Measurements from ENCODE around the gene SLC24A3.

SLC24A3 gene

DNA sequence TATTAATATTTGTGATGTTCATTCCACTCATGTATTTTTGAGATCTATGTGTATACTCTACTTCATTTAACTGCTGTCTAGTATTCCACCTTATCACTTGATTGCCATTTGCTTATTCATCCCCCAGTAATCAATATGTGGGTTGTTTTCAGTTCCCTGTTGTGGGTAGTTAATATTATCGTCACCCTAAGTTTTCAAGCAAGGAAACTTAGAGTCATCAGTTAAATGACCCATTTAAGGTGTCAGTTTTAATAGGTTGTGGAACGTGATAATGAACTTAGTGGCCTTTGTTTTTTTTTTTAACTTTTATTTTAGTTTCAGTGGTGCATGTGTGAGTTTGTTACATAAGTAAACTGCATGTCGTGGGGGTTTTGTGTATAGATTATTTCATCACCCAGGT is 90.3 kb downstream of the SLC24A3 start:
- no peak for DNase-seq (ENCODE audit: low read depth in 2 of 2)

DNA sequence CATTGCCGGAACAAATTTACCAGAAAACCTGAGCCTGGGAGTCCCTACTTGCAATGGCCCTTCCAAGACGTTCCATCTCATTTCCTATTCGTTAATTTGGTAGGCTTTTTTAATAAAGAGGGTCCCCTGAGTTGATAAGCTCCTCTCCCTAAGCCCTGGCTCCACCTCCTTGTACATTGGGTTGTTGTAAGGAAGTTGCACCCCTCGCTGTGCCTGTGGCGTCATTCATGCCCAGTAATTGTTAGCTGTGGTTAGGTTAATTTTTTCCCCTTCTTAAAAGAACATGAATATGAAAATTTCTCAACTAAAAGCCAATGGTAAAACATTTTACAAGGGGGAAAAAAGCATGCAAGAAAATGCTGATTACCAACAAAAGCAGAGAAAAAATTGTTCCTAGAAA is 91.9 kb downstream of the SLC24A3 start:
- DNase-seq (ENCODE audit: low read depth in 2 of 2) = no peak

- no peak for DNase-seq (ENCODE audit: low read depth in 2 of 2)
Observed at GRCh38 chr20:19304886-19305415, 92.5 kb downstream of the SLC24A3 start.

- DNase-seq (ENCODE audit: low read depth in 2 of 2) = no peak
Observed at GRCh38 chr20:19308146-19308545, 95.7 kb downstream of the SLC24A3 start.

DNA sequence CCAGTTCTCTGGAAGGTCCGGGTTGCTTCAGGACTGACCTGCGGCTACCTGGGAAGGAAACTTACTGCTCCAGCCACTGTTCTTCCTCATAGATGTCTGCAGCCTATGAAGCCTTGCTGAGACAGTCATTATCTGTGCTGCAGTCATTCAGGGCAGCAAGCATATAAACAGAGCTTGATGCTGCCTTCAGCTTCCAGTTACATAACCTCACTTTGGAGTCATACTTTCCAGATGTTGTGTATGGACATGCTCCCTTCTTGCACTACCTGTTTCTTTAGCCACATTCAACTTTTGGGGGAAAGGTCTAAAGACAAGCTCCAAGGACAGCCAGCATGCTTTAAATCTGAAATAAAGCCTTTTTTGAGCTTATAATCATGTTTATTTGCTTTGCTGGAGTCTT is 98.1 kb downstream of the SLC24A3 start:
- no peak for DNase-seq (ENCODE audit: low read depth in 2 of 2)

- DNase-seq (ENCODE audit: low read depth in 2 of 2) = no peak
Observed at GRCh38 chr20:19313342-19314069, 101.1 kb downstream of the SLC24A3 start.

- no peak for DNase-seq (ENCODE audit: low read depth in 2 of 2)
Observed at GRCh38 chr20:19314621-19315020, 102.2 kb downstream of the SLC24A3 start.

GRCh38 chr20:19317237-19318069 is 105.0 kb downstream of the SLC24A3 start:
- no peak for DNase-seq (ENCODE audit: low read depth in 2 of 2)

- no peak for DNase-seq (ENCODE audit: low read depth in 2 of 2)
Observed at GRCh38 chr20:19318610-19319009, 106.2 kb downstream of the SLC24A3 start.

GRCh38 chr20:19320005-19320404 is 107.6 kb downstream of the SLC24A3 start:
- DNase-seq (ENCODE audit: low read depth in 2 of 2) = no peak

DNA sequence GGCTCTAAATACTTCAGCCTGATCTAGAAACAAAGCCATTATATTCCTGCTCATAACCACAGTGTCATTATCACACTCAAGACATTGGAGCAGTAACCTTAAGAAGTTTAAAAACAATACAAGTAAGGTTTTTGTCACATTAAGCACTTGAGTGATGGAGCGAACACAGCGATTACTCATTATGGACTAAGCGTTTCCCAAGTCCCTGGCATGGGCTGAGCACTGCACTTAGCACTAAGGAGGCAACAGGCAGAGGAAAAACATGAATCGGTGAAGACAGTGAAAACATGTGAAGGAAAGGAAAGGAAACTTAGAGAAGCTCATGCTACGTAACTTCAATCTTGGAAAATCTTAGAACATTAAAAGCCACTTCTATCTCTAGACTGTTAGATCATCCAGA is 108.7 kb downstream of the SLC24A3 start:
- no peak for DNase-seq (ENCODE audit: low read depth in 2 of 2)

- DNase-seq (ENCODE audit: low read depth in 2 of 2) = no peak
Observed at GRCh38 chr20:19322061-19322985, 109.9 kb downstream of the SLC24A3 start.

GRCh38 chr20:19327401-19327800 is 115.0 kb downstream of the SLC24A3 start:
- DNase-seq (ENCODE audit: low read depth in 2 of 2) = no peak

DNA sequence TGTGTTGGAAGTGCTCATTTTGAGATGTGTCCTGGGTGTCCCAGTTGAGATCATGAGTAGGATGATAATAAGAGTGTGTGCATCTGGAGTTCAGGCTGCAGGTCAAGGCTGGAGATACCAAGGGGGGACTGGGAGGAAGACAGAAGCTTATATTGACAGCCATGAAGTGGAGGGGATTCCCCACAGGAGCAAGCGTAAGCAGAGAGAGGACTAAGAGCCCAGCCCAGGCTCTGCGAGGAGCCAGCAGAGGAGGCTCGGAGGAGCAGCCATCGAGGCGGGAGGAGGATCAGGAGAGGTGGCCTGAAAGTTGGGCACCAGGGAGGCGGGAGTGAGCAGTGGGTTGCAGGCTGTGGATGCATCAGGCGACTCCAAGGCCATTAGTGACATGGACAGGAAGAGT is 116.2 kb downstream of the SLC24A3 start:
- no peak for DNase-seq (ENCODE audit: low read depth in 2 of 2)

DNA sequence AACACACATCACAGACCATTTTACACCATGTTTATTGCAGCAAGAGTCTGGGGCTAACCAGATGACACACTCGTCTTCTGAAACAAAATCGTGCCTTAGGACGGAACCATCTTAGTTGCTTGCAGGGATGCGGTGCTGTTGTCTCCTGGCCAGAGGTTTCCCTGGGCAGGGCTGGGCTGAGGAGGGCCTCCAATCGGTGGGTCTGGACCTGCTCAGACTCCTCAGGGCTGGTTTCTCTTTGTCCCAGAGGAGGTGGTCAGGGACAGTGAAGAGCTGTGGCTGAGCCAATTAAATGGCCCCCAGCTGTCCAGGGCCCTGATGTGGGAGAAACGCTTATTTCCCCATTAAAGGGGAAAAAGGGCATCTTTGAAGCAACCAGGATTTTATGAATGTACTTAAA is 117.6 kb downstream of the SLC24A3 start:
- DNase-seq (ENCODE audit: low read depth in 2 of 2) = no peak

DNA sequence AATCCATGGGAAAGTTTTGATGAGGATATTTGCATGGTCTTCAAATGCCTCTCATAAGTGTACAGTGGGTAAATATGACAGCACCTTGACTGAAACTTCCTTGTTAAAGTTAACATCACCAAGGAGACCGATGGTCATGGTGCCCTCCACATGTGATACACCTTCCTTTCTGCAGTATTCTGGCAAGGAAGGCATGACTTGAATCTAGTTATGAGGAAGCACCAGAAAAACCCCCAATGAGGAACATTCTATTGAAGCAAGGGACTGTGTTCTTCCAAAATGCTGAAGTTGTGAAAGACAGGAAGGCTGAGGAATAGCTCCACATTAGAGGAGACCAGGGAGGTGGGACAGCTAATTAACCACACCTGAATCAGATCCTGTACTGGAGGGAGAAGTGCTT is 118.3 kb downstream of the SLC24A3 start:
- DNase-seq (ENCODE audit: low read depth in 2 of 2) = no peak

- DNase-seq (ENCODE audit: low read depth in 2 of 2) = no peak
Observed at GRCh38 chr20:19333563-19333962, 121.1 kb downstream of the SLC24A3 start.

- no peak for DNase-seq (ENCODE audit: low read depth in 2 of 2)
Observed at GRCh38 chr20:19335341-19335740, 122.9 kb downstream of the SLC24A3 start.

- no peak for DNase-seq (ENCODE audit: low read depth in 2 of 2)
Observed at GRCh38 chr20:19335916-19336315, 123.5 kb downstream of the SLC24A3 start.

DNA sequence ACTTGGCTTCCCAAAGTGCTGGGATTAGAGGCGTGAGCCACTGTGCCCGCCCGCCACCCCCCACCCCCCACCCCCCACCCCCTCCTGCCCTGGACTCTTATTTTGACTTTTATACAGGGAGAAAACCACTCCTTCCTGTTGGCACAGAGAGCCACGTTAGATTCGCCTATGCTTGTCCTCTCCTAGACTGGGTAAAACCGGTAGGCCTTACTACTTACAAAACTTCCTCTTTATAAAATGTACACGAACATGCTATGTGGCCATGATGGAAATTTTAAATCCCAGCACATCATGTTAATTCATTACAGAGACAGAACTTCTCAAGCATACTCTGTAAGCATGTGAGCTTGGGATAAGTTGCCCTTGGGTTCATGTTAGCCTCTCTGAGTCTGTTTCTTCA is 124.2 kb downstream of the SLC24A3 start:
- DNase-seq (ENCODE audit: low read depth in 2 of 2) = no peak

- no peak for DNase-seq (ENCODE audit: low read depth in 2 of 2)
Observed at GRCh38 chr20:19338380-19338779, 125.9 kb downstream of the SLC24A3 start.

DNA sequence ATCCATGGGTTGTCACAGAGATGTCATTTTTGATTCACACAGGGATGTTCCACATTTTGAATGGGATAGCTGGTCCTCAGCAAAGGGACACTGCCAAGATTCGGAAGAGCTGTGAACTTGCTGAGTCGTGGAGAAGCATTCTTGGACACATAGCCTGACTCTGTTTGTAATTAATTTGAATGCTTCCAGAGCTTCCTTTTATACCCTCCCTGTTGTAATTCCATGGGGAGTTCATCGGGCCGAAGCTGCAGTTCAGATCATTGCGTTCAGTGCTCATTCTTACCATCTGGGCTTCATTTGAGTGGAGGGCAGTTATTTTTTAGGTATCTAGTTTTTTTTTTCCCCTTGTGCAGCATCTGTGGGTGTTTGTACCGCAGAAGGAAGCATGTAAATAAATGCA is 126.5 kb downstream of the SLC24A3 start:
- no peak for DNase-seq (ENCODE audit: low read depth in 2 of 2)

Data from stimulated activated CD4-positive, alpha-beta T cell treated with anti-CD3 and anti-CD28 coated beads, Interleukin-15, amount 100 ng/mL, for 48 hours (primary cell).